Parathyroid adenoma (tissue), 2 donors: ENCODE measurements around the gene SLC13A3.

Experiments
- H2AFZ ChIP-seq: fragments of 300-600 bp; sonication (generic); one replicate; pipeline ENCODE4 v1.7.0; 2017; ENCODE audit warnings: antibody characterized with exemption, mild to moderate bottlenecking
- H3K27ac ChIP-seq: fragments of 300-600 bp; sonication (generic); one replicate; pipeline ENCODE4 v1.7.0; 2017
- H3K27me3 ChIP-seq: fragments of 300-600 bp; sonication (generic); one replicate; pipeline ENCODE4 v1.7.0; 2017; ENCODE audit warnings: low read length; ENCODE audit not compliant: control insufficient read depth, insufficient read depth
- H3K36me3 ChIP-seq: fragments of 300-600 bp; sonication (generic); one replicate; pipeline ENCODE4 v1.7.0; 2017; ENCODE audit warnings: low read length; ENCODE audit not compliant: control insufficient read depth, insufficient read depth
- H3K4me1 ChIP-seq: fragments of 300-600 bp; sonication (generic); one replicate; pipeline ENCODE4 v1.7.0; 2017; ENCODE audit warnings: control low read depth
- H3K4me2 ChIP-seq: fragments of 300-600 bp; sonication (generic); one replicate; pipeline ENCODE4 v1.7.0; 2017; ENCODE audit warnings: low read length
- H3K4me3 ChIP-seq: fragments of 300-600 bp; sonication (generic); one replicate; pipeline ENCODE4 v1.7.0; 2017; ENCODE audit warnings: low read depth, low read length
- H3K79me2 ChIP-seq: fragments of 300-600 bp; sonication (generic); one replicate; pipeline ENCODE4 v1.7.0; 2017; ENCODE audit warnings: control low read depth
- H3K9ac ChIP-seq: fragments of 300-600 bp; sonication (generic); one replicate; pipeline ENCODE4 v1.7.0; 2017; ENCODE audit warnings: mild to moderate bottlenecking
- H3K9me3 ChIP-seq: fragments of 300-600 bp; sonication (generic); one replicate; pipeline ENCODE4 v1.7.0; 2017; ENCODE audit warnings: low read length; ENCODE audit not compliant: control insufficient read depth
- CTCF ChIP-seq: fragments of 300-600 bp; sonication (generic); IDR thresholded peaks from one replicate; pipeline ENCODE4 v1.7.0; 2017; ENCODE audit warnings: antibody characterized with exemption, mild to moderate bottlenecking
- donor health status: primary hyperparathyroidism.

The SLC13A3 gene

GRCh38 chr20:46640536-46641311 is 10.5 kb downstream of the SLC13A3 start:
- H2AFZ ChIP-seq: no peak overlapping the region
- H3K27me3 ChIP-seq: no peaks in the 10 kb centered on the region
- H3K79me2 ChIP-seq: no peaks in the 10 kb centered on the region
- no peaks in the 10 kb centered on the region for H3K4me1 ChIP-seq
- H3K9ac ChIP-seq: no peak overlapping the region
- TF ChIP-seq CTCF: no peak
- H3K4me3 ChIP-seq: no peak overlapping the region
- no peak overlapping the region for H3K4me2 ChIP-seq
- H3K27ac ChIP-seq: no peak overlapping the region
- H3K36me3 ChIP-seq: no peaks in the 10 kb centered on the region
- no peaks in the 10 kb centered on the region for H3K9me3 ChIP-seq

GRCh38 chr20:46640044-46640443 is 11.2 kb downstream of the SLC13A3 start:
- H3K4me3 ChIP-seq: no peak overlapping the region
- H3K9ac ChIP-seq: no peak overlapping the region
- no peak for TF ChIP-seq CTCF
- no peaks in the 10 kb centered on the region for H3K36me3 ChIP-seq
- H2AFZ ChIP-seq: no peak overlapping the region
- H3K27ac ChIP-seq: no peak overlapping the region
- H3K27me3 ChIP-seq: no peaks in the 10 kb centered on the region
- H3K79me2 ChIP-seq: no peaks in the 10 kb centered on the region
- H3K4me1 ChIP-seq: no peaks in the 10 kb centered on the region
- H3K9me3 ChIP-seq: no peaks in the 10 kb centered on the region
- no peak overlapping the region for H3K4me2 ChIP-seq

GRCh38 chr20:46639587-46639986 is 11.7 kb downstream of the SLC13A3 start:
- Histone ChIP-seq H3K27me3 (no peaks in the 10 kb centered on the region), H3K4me1 (no peaks in the 10 kb centered on the region), H2AFZ (no peak overlapping the region), H3K4me3 (no peak overlapping the region), H3K79me2 (no peaks in the 10 kb centered on the region), H3K27ac (no peak overlapping the region), H3K4me2 (no peak overlapping the region), H3K9me3 (no peaks in the 10 kb centered on the region), H3K9ac (no peak overlapping the region), H3K36me3 (no peaks in the 10 kb centered on the region)
- TF ChIP-seq CTCF: no peak

GRCh38 chr20:46638898-46639274 is 12.4 kb downstream of the SLC13A3 start:
- TF ChIP-seq CTCF: no peak
- no peak overlapping the region for H3K27ac ChIP-seq

More at GRCh38 chr20:46638898-46639274, 12.4 kb downstream of the SLC13A3 start:
- no peaks in the 10 kb centered on the region for H3K27me3 ChIP-seq
- H3K4me3 ChIP-seq: no peak overlapping the region
- no peaks in the 10 kb centered on the region for H3K9me3 ChIP-seq
- no peaks in the 10 kb centered on the region for H3K4me1 ChIP-seq
- H3K4me2 ChIP-seq: no peak overlapping the region
- H3K36me3 ChIP-seq: no peaks in the 10 kb centered on the region
- H2AFZ ChIP-seq: no peak overlapping the region
- no peak overlapping the region for H3K9ac ChIP-seq
- H3K79me2 ChIP-seq: no peaks in the 10 kb centered on the region
